Body of pancreas (tissue), 4 donors: ENCODE measurements around the gene DOCK4.

ENCODE experiments used
- POLR2A ChIP-seq, 3 donors: fragments of 450-650 bp; IDR thresholded peaks; one replicate each; pipeline ENCODE4 v1.6.1; 2016; ENCODE audit warnings: antibody characterized with exemption in 3 of 3, mild to moderate bottlenecking in 2 of 3
- TF ChIP-seq, protein P1 (sequence below), 7 experiments: fragments of 450-650 bp in 4 of 7; fragments of 200-600 bp in 3 of 7; sonication (generic) in 3 of 7; IDR thresholded peaks; one replicate each; pipeline ENCODE4 v1.5.1; 2016 to 2019; ENCODE audit warnings: antibody characterized with exemption in 7 of 7

GRCh38 chr7:111953611-111954010 lies 252.6 kb downstream of the DOCK4 start:
- TF ChIP-seq, protein P1, sequence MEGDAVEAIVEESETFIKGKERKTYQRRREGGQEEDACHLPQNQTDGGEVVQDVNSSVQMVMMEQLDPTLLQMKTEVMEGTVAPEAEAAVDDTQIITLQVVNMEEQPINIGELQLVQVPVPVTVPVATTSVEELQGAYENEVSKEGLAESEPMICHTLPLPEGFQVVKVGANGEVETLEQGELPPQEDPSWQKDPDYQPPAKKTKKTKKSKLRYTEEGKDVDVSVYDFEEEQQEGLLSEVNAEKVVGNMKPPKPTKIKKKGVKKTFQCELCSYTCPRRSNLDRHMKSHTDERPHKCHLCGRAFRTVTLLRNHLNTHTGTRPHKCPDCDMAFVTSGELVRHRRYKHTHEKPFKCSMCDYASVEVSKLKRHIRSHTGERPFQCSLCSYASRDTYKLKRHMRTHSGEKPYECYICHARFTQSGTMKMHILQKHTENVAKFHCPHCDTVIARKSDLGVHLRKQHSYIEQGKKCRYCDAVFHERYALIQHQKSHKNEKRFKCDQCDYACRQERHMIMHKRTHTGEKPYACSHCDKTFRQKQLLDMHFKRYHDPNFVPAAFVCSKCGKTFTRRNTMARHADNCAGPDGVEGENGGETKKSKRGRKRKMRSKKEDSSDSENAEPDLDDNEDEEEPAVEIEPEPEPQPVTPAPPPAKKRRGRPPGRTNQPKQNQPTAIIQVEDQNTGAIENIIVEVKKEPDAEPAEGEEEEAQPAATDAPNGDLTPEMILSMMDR (IDR thresholded peaks at IDR 0.05) = peak in 3 of 7 experiments; percentile 4 to 11 (median 6)
- no peak for TF ChIP-seq POLR2A (IDR thresholded peaks at IDR 0.05)
